ENCODE measurements around the gene SERPINA12.
A peak's percentile ranks its signal among the peaks of the same experiment; 100 is the strongest.
"Not testable (repeated sequence)": the region's sequence is repeated elsewhere in the genome, so short reads cannot be mapped to it uniquely, and the experiment has no call there.

The SERPINA12 gene

DNA sequence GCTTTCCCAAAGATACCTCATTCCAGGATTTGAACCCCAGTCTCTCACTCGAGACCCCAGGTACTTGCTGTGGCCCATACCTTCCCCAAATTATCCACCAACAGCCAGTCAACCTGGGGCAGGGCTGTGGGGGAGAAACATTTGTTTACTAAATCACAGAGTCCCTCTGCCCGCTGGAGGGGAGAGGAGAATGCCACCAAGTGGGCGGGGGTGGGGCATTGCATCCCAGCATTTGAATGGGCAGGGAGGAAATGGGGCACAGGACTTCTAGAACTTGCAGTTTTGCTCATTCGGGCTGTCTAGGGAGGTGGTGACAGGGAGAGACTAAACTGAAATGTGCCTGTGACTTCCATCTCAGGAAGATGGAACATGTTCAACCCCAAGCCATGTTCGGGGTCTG is 22.4 kb downstream of the SERPINA12 start:
- no peak for DNase-seq (ENCODE audit: low read depth)

DNA sequence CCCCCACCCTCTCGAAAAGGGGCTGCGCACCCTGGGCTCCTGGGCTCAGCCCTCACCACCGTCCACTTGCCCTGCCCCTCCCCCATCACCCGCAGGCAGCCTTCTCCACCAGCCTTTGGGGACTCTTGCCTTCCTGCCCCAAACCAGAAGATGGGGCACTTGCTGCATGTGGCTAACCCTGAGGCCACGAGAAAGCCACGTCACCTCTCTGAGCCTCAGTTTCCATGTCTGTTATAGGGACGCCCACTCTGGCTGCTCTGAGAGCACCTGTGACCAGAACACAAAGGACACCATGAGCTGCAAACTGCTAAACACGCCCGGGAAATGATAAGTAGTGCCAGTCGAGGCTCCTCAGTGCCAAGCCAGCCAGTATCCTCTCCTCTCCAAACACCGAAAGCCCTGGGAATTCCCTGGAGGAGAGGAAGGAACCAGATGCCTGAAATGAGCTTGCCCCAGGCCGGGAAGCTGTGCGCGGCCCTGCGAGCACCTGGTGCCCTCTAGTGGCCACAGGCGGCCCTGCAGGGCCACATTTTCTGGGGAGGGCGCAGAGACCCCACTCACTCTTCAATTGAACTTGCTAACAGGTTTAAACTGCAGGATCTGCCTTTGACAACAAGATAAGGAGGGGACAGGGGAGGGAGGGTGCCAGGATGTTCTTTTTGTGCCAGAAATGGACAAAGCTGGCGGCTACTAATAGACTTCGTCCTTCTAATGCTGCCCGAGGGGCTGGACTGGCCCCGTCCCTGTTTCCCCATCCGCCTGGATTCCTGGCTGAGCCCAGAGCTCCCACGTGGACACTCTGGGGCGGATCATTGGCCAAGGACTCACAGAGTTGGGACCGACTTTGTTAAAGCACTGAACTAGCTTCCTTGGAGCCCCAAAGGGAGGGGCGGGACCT is 23.1 kb downstream of the SERPINA12 start:
- DNase-seq (ENCODE audit: low read depth) = peak; percentile 23

DNA sequence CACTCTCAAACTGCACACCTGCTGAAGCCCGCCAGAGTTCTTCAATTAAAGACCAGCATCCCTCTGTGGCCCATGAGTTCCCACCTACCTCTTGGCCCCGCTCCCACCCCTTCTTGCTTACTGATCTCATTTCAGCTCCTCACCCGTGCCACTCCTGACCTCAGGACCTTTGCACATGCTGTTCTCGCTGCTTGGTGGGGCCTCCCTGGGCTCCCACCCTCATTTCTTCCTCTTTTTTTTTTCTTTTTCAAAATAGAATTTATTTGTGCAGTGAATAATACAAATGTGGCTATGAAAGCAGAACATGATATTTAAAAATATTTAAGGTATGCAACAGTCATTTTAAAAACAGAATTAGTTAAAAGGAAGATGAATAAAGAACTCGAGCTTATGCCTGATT is 24.8 kb downstream of the SERPINA12 start:
- DNase-seq (ENCODE audit: low read depth) = no peak

DNA sequence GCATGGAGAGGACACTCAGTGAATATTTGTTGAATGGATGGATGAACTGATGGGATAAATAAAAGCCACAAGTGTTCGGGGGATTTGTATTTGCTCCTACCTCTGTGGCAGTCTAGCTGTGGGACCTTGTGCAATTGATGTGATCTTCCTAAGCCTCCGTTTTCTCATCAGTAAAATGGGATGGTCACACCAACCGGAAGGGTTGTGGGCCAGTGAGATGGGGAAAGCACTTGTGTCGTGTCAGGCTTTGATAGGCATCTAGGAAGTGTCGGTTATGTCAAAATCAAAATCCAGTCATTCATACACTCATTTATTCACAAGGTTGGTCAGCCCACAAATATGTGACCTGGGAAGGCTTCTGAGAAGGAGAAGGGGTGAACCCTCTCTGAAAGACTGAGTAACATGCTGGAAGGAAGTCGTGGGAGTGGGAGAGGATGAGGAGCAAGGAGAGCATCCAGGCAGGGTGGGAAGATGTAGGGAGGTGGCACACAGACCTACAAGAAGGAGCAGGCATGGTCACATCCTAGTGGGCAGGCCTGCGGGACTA is 25.5 kb downstream of the SERPINA12 start:
- DNase-seq (ENCODE audit: low read depth) = no peak

DNA sequence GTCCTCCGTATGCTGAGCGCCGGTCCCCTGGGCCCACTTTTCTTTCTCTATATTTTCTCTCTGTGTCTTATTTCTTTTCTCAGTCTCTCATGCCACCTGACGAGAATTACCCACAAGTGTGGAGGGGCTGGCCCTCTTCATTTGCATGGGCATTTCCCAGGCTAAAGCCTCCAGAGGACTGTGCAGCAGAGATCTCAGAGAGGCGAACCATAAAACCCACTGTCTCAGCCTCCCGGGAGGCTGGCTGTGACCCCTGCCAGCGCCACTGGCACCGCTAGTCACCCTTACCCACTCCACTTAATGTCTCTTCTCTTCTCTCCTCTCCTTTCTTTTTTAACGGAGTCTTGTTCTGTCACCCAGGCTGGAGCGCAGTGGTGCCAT is 26.2 kb downstream of the SERPINA12 start:
- no peak for DNase-seq (ENCODE audit: low read depth)

DNA sequence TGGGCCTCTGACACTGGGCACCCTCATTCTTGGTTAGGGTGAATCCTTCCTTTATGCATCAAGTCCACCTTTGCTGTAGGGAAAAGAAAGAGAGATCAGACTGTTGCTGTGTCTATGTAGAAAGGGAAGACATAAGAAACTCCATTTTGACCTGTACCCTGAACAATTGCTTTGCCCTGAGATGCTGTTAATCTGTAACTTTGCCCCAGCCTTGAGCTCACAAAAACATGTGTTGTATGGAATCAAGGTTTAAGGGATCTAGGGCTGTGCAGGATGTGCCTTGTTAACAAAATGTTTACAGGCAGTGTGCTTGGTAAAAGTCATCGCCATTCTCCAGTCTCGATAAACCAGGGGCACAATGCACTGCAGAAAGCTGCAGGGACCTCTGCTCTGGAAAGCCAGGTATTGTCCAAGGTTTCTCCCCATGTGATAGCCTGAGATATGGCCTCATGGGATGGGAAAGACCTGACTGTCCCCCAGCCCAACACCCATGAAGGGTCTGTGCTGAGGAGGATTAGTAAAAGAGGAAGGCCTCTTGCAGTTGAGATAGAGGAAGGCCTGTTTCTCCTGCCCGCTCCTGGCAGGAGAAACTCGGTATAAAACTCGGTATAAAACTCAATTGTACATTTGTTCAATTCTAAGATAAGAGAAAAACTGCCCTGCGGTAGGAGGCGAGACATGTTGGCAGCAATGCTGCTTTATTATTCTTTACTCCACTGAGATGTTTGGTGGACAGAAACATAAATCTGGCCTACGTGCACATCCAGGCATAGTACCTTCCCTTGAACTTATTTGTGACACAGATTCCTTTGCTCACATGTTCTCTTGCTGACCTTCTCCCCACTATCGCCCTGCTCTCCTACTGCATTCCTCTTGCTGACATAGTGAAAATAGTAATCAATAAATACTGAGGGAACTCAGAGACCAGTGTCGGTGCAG is 26.9 kb downstream of the SERPINA12 start:
- not testable (repeated sequence) for DNase-seq (ENCODE audit: low read depth)

DNA sequence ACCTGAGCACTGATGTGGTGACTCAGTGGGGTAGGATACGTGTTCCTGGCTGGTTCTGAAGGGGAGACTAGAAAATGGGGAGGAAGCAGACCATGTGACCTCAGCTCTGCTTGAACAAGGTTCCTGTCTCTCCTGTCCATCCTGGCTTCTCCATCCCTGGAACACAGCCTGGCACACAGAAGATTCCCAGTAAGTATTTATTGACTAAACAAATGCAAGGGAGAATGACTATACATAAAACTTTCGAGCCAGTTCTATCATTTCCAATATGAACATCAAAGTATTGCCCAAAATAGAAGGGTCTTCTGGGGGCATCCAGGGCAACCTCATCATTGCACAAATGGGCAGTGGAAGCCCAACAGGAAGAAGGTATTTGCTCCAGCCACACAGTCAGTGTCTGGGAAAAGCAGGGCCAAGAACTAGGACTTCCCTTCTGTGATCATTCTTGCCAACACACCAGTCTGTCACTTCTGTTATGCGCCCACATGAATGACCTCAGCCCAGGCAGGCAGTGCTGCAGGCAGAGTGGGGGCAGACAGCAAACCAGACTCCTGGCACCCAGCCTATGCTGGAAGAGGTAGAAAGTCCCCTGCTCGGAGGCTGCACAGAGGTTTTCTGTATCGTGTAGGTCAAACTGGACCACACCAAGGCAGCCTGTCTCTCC is 27.7 kb downstream of the SERPINA12 start:
- DNase-seq (ENCODE audit: low read depth) = no peak

DNA sequence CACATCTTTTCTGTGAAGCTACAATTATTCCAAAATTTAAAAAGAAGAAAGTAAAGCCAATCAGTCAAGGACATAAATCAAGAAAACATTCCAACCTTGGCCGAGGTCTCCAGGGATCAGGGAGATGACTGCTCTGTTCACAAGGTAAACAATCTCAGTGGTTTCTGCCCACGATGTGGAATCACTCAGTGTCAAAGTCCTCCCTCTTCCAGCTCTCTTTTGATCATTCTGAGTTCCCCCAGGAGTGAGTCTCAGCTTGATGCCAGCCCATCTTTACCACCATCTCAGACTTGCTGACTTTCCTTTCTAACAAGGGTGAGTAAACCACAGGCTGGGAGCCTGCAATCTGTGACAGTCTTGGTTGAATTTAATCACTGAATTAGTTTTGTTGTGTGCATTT is 28.5 kb downstream of the SERPINA12 start:
- no peak for DNase-seq (ENCODE audit: low read depth)

DNA sequence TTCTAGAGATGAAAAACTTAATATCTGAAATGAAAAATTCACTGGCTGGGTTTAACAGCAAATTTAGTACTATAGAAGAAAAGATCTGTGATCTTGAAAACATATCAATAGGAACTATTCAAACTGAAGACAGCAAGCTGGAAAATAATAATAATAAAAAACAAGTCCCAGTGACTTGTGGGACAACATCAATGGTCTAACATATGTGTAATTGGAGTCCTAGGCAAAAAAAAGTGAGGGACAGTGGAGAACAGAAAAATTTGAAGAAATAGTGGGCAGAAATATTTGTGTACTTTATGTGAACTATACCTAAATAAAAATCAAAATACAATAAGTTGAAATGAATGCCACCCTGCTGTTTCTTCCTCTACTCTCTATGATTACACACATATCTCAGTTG is 30.8 kb downstream of the SERPINA12 start:
- no peak for DNase-seq (ENCODE audit: low read depth)

DNA sequence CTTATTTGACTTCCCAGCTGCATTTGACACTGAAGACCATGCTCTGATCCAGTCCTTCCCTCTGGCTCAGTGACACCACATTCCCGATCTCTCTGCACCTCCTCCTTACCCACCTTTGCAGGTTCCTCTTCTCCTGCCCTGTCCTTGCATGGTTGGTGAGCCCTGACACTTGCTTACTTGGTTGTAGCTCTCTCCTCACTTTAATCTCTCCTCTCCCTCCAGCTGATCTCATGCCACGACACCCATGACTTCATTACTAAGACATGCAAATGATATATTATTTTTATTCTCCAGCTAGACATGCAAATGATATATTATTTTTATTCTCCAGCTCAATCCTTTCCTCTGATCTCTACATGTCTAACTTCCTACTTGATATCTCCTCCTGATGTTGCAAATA is 33.2 kb downstream of the SERPINA12 start, which contains the start of gene SERPINA9:
Gene SERPINA9, minus strand, starts transcription at position 175 of the 400 bp plus-strand sequence. CDS start 6,357 bp downstream, outside the sequence.
- DNase-seq (ENCODE audit: low read depth) = no peak

DNA sequence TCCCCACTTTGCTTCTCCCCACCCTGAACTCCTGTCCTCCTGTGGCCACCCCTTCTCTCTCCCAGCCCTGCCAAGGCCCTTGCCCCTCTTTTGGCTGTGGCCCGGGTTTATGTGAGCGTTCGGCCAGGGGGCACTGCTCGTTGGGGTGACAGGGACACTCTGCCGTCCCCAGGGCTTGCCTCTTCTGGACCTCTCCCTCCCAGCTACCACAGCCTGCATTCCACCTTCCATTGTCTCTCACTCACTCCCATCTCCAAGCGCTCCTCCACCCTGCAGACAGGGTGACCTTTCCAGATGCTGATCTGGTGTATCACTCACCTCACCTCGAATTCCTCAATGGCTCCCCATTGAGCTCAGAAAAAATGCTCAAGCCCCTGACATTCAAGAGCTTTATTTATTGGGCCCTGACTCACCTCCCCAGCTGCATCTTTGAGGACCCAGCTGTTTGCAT is 34.7 kb downstream of the SERPINA12 start:
- DNase-seq (ENCODE audit: low read depth) = no peak

DNA sequence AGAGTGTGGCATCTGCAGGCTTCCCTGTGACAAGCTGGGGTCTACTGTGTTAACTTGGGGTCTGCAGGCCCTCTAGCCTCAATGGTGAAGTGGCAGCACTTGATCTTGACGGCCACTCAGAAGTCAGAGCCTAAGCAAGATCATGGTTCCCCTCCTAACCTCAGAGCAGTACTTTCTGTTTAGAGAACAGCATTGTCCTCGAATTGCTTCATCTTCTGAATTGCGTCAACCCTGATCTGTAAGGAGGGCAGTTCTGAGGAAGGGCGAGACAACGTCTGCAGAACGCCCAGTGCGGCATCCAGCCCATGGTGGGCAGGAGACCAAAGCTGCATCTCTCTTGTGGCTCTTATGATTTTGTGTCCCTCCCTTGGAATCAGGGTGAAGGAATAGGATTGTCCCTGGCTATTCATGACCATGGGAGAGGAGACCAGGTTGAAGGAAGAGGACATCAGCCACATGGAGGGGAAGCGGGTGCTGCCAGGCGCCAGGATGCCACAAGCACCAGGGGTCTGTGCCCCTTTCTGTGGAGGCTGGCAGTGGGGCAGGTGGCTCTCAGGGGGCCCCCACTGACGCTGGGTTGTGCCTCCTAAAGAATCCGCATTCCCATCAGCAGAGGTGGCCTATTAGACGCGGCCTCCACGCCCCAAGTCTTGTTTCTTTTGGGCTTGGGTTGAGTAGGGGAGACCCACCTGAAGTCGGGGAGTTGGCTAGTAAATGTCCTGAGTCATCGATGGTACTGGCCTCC is 35.4 kb downstream of the SERPINA12 start:
- DNase-seq (ENCODE audit: low read depth) = no peak

DNA sequence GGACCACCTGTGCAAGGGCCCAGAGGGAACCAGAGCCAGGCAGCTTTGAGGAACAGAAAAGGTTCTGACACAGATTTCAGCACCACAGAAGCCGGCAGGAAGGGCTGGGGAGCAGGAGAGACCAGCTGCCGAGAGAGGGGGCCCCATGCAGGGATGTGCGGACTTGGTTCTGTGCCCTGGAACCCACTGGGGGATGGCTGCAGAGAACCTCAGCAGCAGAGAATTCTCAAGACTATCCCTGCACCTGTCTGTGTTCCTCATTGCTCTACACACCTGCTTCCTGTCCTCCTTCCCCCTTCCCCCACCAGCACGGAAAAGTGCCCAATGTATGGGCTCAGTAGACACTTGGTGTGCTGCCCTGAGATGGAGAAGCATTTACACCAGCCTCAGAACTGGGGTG is 36.4 kb downstream of the SERPINA12 start:
- DNase-seq (ENCODE audit: low read depth) = no peak

DNA sequence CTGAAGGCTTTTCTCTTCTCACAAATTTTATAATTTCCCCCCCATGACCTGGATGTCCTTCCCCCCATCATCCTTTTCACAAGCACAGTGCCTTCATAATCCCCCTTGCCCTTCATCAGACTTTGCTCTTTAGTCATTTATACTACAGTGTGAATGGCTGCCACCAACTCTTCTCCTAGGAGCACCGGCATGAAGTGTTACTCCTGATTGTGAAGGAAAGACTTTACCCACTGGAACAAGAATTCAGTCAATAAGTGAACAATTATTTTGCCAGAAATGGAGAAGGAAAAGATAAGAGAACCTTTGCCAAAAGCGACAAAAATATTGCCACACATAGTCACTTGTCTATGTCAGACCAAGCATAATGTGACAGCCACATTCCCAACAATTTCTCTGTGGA is 38.2 kb downstream of the SERPINA12 start:
- no peak for DNase-seq (ENCODE audit: low read depth)

DNA sequence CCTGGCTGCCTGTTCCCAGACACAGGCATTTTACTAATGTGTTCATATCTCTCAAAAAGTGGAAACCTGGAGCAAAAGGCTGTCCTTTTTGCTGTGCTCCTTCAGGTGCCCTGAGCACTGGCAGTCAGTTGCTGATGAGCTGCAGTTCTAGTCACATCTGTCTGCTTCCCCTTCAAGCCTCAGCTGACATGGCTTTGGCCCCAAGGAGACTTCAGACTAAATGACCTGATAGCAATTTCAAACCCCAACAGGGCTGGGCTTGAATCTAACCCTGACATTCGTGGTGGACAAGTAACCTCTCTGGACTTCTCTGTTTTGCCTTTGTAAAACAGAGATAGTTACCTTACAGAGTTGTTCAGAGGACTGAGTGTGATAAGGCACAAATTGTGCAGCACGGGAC is 39.0 kb downstream of the SERPINA12 start:
- DNase-seq (ENCODE audit: low read depth) = no peak

DNA sequence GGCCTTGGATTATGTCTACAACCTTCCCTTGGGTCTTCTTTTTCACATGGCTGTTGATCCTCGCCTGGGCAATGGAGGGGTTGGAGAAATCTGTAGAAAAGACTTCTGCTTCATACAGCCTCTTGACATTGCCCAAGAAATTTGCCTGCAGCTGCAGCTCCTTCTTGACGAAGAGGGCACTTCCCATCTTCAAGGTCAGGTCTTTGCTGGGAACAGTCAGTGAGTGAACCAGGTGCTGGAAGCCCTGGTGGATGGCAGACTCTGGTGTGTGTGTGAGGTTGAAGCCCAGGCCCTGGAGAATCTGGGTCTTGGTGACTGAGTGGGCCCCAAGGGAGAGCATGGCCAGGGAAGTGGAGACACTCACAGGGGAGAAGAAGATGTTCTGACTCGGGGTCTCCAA is 40.0 kb downstream of the SERPINA12 start:
- no peak for DNase-seq (ENCODE audit: low read depth)

DNA sequence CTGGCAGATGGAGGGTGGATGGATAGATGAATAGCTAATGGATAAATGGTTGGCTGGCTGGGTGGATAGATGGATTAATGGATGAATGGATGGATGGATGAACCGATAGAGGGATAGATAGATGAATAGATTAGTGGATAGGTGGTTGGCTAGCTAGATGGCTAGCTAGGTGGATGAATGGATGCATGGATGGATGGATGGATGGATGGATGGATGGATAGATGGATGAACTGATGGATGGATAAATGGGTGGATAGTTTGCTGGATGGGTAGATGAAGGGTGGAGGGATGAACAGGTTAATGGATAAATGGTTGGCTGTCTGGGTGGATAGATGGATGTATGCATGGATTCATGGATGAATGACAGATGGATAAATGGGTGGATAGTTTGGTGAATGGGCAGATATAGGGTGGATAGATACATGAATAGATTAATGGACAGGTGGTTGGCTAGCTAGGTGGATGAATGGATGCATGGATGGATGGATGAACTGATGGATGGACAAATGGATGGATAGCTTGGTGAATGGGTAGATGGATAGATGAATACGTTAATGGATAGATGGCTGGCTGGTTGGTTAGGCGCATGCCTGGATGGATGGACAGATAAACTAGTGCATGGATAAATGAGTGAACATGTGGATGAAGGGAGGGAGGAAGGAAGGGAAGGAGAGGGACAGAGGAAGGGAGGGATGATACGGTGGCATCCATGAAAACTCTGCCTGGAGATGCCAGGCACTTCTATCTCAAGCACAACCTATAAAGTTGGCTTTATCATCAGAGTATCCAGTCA is 41.3 kb downstream of the SERPINA12 start:
- no peak for DNase-seq (ENCODE audit: low read depth)

DNA sequence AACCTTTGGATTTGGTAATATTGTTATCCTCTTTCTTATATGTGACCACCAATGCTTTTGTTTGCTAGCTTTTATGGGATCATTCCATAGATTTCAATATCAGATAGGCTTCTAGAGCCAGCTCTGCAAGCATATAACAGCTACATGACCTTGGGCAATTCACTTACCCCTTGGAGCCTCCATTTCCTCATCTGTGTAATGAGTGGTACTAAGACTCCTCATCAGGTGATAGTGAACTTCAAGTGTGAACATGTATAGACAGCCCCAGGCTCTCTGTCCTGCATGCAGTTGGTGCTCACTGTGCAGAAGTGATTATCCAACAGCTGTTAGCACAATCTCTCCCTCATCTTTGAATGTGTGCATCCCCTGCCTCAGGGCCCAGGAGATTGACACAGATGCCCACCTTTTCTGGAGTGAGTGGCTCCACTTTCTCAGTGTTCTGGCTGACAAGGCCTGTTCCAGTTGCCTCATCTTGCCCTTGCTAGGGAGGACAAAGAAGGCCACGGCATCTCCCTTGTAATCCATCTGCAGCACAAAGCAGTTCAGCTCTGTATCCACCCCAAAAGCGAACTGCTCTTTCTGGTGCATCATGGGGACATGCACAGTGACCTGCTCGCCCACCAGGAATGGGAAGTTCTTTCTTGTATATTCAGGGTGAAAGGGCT is 42.4 kb downstream of the SERPINA12 start:
- no peak for DNase-seq (ENCODE audit: low read depth)

DNA sequence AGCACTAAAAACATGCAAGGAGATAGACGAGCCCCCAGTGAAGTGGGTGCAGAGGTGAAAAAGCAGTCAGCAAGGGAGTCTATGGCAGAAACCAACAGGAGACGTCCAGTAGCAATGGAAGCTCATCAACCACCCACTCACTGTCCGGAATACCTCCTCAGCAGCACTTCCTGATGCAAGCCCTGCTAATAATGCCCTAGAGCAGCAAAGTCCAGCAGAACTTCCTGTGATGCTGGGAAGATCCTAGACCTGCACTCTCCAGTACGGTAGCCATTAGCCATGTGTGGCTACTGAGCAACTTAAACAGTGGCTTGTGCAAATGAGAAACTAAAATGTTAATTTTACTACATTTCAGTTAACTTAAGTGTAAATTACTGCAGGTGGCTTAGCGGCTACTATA is 44.2 kb downstream of the SERPINA12 start:
- DNase-seq (ENCODE audit: low read depth) = no peak

DNA sequence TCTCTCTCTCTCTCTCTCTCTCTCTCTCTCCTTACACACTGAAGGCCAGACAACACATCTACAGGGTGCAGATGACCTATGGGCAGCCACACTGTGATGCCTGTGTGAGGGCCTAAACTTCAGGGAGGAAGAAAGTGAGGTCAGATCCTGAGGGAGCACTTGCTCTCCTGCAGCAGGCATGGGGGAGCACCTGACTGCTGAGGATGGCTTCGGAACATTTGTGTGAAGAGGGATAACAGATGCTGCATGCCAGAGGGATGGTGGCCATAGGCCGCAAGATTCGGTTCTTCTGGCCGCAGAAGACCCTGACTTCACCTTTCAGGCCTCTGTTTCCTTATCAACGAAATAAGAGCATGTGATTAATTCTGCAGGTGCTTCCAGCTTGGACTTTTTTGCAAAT is 45.0 kb downstream of the SERPINA12 start:
- no peak for DNase-seq (ENCODE audit: low read depth)
